Heart left ventricle (tissue), 16 donors: ENCODE data around the gene RNF19B. TPM values are rescaled to one million over a fixed set of nuclear protein-coding genes. Genes with fewer than 3 reads are reported as not detected.
A peak's percentile ranks its signal among the peaks of the same experiment; 100 is the strongest.

Experiments
- ATAC-seq, 4 donors: fragments of 200-7000 bp; cut with Tn5 transposase; one replicate each; pipeline ENCODE4 v1.9.1; 2020 to 2022; ENCODE audit warnings: moderate library complexity in 4 of 4, mild to moderate bottlenecking in 3 of 4, moderate number of reproducible peaks in 1 of 4
- DNase-seq, 5 donors: peaks; one replicate each; pipeline ENCODE4 v3.0.0-alpha.2; 2020
- H3K27ac ChIP-seq, 12 donors: fragments of 200-600 bp; sonication (generic) in 4 of 12; one replicate each; pipeline versions ENCODE4 v1.5.0 to v1.8.0; 2016 to 2022; ENCODE audit warnings: mild to moderate bottlenecking in 2 of 12
- H3K27me3 ChIP-seq, 9 donors: fragments of 200-600 bp; sonication (generic) in 2 of 9; one replicate each; pipeline versions ENCODE4 v1.5.1 to v1.8.0; 2016 to 2022; ENCODE audit warnings: mild to moderate bottlenecking in 3 of 9
- H3K36me3 ChIP-seq, 9 donors: fragments of 200-600 bp; sonication (generic) in 2 of 9; one replicate each; pipeline versions ENCODE4 v1.5.0 to v1.8.0; 2018 to 2022; ENCODE audit warnings: mild to moderate bottlenecking in 2 of 9
- H3K4me1 ChIP-seq, 12 donors: fragments of 200-600 bp; sonication (generic) in 4 of 12; one replicate each; pipeline versions ENCODE4 v1.5.0 to v1.8.0; 2016 to 2022; ENCODE audit warnings: mild to moderate bottlenecking in 3 of 12
- H3K4me3 ChIP-seq, 12 donors: fragments of 200-600 bp; sonication (generic) in 4 of 12; one replicate each; pipeline versions ENCODE4 v1.5.0 to v1.8.0; 2017 to 2022; ENCODE audit warnings: mild to moderate bottlenecking in 9 of 12, moderate library complexity in 4 of 12
- H3K9me3 ChIP-seq, 12 donors: fragments of 200-600 bp; sonication (generic) in 4 of 12; one replicate each; pipeline versions ENCODE4 v1.5.0 to v1.8.0; 2016 to 2022; ENCODE audit warnings: mild to moderate bottlenecking in 1 of 12
- POLR2A ChIP-seq, 2 donors: fragments of 450-650 bp; IDR thresholded peaks; one replicate each; pipeline ENCODE4 v1.6.1; 2017; ENCODE audit warnings: antibody characterized with exemption in 2 of 2, mild to moderate bottlenecking in 2 of 2, moderate library complexity in 2 of 2
- WGBS, 4 donors: extraction: QIAGEN DNeasy Blood & Tissue Kit in 2 of 4; methylation state at CpG; one replicate each; pipeline versions ENCODE4 v1.1.5 to v1.1.7; 2013 to 2018; 5-methylcytosine and 5-hydroxymethylcytosine counted together
- intact Hi-C, 10 donors: fragments of 100-400 bp; cut with DNase I; formaldehyde crosslinking; loops; one replicate each; pipeline versions ENCODE4 v1.11.1 to v1.14.2; 2022
- polyA plus RNA-seq, 2 donors: library from polyadenylated mRNA; stranded (reverse); fragments of 200-250 nt; gene quantifications; one replicate each; pipeline ENCODE4 v1.2.3, GENCODE V29; 2013
- total RNA-seq, 9 donors: library from RNA; depleted of rRNA in 2 of 9; stranded (reverse); fragments of >200 nt in 2 of 9; fragmentation: NEBNext Ultra II Directional in 3 of 9; extraction: Animal tissue kit (Norgen Biotek cat#: 25700) in 3 of 9; gene quantifications; one replicate each; pipeline versions ENCODE4 v1.1.0 to v1.2.4, GENCODE V29; 2016 to 2023
- TF ChIP-seq, protein P1 (sequence below), 12 donors: fragments of 200-600 bp; sonication (generic) in 4 of 12; IDR thresholded peaks; one replicate each; pipeline versions ENCODE4 v1.5.0 to v1.8.0; 2018 to 2022; ENCODE audit warnings: antibody characterized with exemption in 12 of 12, mild to moderate bottlenecking in 5 of 12
- donor health status: ischemic (EF 13 %, LVEDD 7.1; RV severe dilation, severe dysfunction).
- donor health status: healthy with polysubstance abuse.
- donor health status: DM: no; HTN: yes; CAD: no.
- donor health status: DM: no; HTN: no; CAD: no.
- donor health status: ischemic (EF 25% LVEDD 6.9; RV normal size, moderate dysfunction).
- donor health status: ischemic (EF 25% LVEDD 5.7; RV mildly dilated, moderate dysfunction).
- donor health status: healthy.
- donor health status: DM: yes; HTN: yes; CAD: no.
- donor health status: ischemic (EF 35%, LVEDD 5.7; RV mildly dilated, moderate dysfunction).
- donor health status: nonischemic (EF 11% LVEDD 7.7; RV severe dilation, severe dysfunction).
- donor health status: DM: yes; HTN: yes; CAD: no.
- donor health status: PGD.
- donor health status: ischemic (EF 29% LVEDD 5.4; RV normal size, mild dysfunction).
- donor health status: nonischemic (EF 23%, LVEDD 6.1; RV moderate dilation, normal function).

Gene RNF19B
- total and polyA plus RNA-seq, 11 donors: 1.5 to 42.5 (median 15.2) TPM

DNA sequence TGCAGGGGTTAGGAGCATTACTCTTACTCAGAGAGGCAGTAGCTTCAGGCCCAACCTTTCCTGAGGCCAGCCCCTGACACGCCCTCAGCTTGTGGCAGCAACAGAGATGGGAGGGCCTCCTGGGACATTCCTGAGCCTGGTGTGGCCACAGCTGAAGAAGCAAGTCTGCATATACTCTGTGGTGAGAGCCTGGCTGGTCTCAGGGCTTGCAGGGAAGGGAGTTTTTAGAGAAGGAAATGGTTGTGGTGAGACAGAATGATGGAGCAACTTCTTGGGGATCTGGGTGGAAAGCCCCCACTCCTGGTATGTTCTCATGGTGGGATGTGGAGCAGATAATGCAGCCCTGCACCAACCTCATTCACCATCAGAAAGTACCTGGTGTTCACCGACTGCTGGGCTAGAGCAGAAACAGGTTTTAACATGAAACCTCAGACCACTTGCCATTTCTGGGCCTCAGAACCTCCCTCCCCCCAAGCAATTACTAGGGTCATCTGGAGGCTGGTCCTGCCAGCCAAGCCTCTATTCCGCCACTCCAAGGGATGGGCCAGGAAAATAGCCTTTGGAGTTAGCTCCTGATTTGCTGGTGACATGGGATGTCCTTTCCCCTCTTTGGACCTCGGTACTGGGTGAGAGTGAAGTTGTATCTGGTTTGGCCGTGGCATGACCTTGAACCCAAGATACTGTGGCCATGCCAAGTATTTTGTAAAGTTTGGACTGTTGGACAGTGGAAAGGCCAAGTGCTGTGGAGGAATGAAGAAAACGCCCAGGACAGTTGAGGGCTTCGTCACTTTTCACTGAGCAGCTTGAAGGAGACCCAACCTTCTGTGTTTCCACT is 28.1 kb upstream of the RNF19B start:
- ATAC-seq: peak; percentile 55 to 89 (median 76)
- TF ChIP-seq POLR2A (IDR thresholded peaks at IDR 0.05): peak in 1 of 2 donors; percentile 24
- TF ChIP-seq, protein P1, sequence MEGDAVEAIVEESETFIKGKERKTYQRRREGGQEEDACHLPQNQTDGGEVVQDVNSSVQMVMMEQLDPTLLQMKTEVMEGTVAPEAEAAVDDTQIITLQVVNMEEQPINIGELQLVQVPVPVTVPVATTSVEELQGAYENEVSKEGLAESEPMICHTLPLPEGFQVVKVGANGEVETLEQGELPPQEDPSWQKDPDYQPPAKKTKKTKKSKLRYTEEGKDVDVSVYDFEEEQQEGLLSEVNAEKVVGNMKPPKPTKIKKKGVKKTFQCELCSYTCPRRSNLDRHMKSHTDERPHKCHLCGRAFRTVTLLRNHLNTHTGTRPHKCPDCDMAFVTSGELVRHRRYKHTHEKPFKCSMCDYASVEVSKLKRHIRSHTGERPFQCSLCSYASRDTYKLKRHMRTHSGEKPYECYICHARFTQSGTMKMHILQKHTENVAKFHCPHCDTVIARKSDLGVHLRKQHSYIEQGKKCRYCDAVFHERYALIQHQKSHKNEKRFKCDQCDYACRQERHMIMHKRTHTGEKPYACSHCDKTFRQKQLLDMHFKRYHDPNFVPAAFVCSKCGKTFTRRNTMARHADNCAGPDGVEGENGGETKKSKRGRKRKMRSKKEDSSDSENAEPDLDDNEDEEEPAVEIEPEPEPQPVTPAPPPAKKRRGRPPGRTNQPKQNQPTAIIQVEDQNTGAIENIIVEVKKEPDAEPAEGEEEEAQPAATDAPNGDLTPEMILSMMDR (IDR thresholded peaks at IDR 0.05): no peak

DNA sequence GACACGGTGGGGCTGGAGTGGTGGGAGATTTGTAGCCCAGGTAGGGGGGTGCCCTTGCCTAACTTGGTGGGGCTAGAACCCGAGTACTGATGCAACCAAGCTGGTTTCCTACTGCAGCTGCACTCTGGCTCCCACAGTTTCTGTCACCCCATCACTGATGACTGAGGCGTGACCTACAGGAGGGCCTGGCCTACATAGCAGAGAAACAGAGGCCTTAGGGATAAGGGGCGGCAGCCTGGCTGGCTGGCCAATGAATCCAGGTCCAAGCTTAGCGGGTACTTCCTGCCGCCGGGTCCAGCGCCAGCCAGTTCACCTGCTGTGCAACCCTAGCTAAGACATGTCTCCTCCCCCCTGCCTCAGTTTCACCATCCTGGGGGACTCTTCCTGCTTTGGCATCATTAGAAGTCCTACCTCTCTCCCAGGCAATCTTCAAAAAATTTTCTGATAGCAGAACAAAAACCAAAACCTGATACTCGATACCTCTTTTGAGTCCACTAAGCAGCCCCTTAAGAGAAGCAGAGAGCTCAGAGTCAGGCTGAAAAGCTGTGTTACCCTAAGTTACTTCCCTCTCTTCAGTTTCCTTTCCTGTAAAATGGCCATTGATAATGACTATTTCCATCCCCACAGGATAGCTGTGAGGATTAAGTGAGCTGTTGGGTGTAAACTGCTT is 27.3 kb upstream of the RNF19B start:
- intact Hi-C loops: loop anchor here in 1 of 10 donors (10.0 kb wide), 1 partner anchor 47 kb away; no protein-coding TSS in a partner anchor
- TF ChIP-seq POLR2A (IDR thresholded peaks at IDR 0.05): no peak
- TF ChIP-seq, protein P1 (IDR thresholded peaks at IDR 0.05): no peak
- Histone ChIP-seq H3K4me3 (no peak overlapping the region), H3K9me3 (no peaks in the 10 kb centered on the region), H3K36me3 (no peaks in the 10 kb centered on the region), H3K27me3 (no peaks in the 10 kb centered on the region), H3K4me1 (peaks cover 13 to 88% (median 49%) of the 10 kb centered on the region in 12 donors), H3K27ac (peak overlapping the region in 11 of 12 donors; percentile 1 to 92 (median 57))
- DNase-seq: no peak
- ATAC-seq: no peak
- 80 to 88% (median 85%) methylated on average over 9 of the region's 9 CpGs for WGBS, 4 donors

More for the DNA sequence above, 28.1 kb upstream of the RNF19B start:
- Histone ChIP-seq H3K27ac (peak overlapping the region in 11 of 12 donors; percentile 1 to 92 (median 57)), H3K36me3 (no peaks in the 10 kb centered on the region), H3K4me1 (peaks cover 18 to 90% (median 57%) of the 10 kb centered on the region in 12 donors), H3K4me3 (no peak overlapping the region), H3K9me3 (no peaks in the 10 kb centered on the region), H3K27me3 (no peaks in the 10 kb centered on the region)
- intact Hi-C loops: loop anchor here in 1 of 10 donors (10.0 kb wide), 1 partner anchor 48 kb away; no protein-coding TSS in a partner anchor
- WGBS, 4 donors: 59 to 74% (median 67%) methylated on average over 6 to 7 of the region's 7 CpGs
- DNase-seq: peak; percentile 74 to 88 (median 86)

DNA sequence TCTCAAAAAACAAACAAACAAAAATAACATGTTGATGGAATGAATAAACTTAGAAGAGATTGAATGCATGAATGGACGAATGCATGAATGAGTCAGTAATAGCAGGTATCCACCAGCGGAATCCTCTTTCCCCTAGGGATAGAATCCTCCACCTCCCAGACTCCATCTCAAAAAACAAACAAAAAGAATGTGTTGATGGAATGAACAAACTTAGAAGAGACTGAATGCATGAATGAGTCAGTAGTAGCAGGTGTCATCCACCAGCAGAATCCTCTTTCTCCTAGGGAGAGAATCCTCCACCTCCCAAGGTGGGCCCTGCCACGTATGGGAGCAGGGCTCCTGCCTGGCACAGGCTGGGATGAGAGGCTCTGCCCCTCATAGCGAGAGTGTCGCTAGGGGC is 26.8 kb upstream of the RNF19B start:
- Histone ChIP-seq H3K4me1 (peaks cover 13 to 91% (median 46%) of the 10 kb centered on the region in 12 donors), H3K27ac (peak overlapping the region in 8 of 12 donors; percentile 4 to 92 (median 62)), H3K4me3 (no peak overlapping the region), H3K27me3 (no peaks in the 10 kb centered on the region), H3K36me3 (no peaks in the 10 kb centered on the region), H3K9me3 (no peaks in the 10 kb centered on the region)
- TF ChIP-seq, protein P1 (IDR thresholded peaks at IDR 0.05): no peak
- no peak for TF ChIP-seq POLR2A (IDR thresholded peaks at IDR 0.05)
- DNase-seq (no peak), ATAC-seq (no peak)
- intact Hi-C loops: loop anchor here in 1 of 10 donors (10.0 kb wide), 1 partner anchor 47 kb away; no protein-coding TSS in a partner anchor
- WGBS, 4 donors: 86 to 92% (median 91%) methylated on average over 5 of the region's 5 CpGs

DNA sequence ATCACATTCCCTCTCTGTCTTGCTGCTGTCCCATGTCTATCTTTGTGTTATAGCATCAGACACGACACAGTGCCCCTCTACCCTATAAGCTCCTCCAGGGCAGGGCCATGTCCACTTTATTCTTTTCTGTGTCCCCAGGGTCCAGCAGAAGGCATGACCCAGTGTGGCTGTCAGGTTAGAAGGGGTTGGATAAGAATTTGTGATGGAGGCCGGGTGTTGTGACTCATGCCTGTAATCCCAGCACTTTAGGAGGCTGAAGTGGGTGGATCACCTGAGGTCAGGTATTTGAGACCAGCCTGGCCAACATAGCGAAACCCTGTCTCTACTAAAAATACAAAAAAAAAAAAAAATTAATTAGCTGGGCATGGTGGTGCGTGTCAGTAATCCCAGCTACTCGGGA is 26.3 kb upstream of the RNF19B start:
- DNase-seq (no peak), ATAC-seq (no peak)
- H3K4me3 ChIP-seq: no peak overlapping the region
- no peaks in the 10 kb centered on the region for H3K9me3 ChIP-seq
- peaks cover 13 to 96% (median 46%) of the 10 kb centered on the region in 12 donors for H3K4me1 ChIP-seq
- no peaks in the 10 kb centered on the region for H3K27me3 ChIP-seq
- TF ChIP-seq POLR2A (IDR thresholded peaks at IDR 0.05): no peak
- TF ChIP-seq, protein P1 (IDR thresholded peaks at IDR 0.05): no peak
- intact Hi-C loops: loop anchor here in 1 of 10 donors (10.0 kb wide), 1 partner anchor 46 kb away; no protein-coding TSS in a partner anchor
- H3K27ac ChIP-seq: peak overlapping the region in 2 of 12 donors; percentile 64 to 92
- H3K36me3 ChIP-seq: no peaks in the 10 kb centered on the region
- WGBS, 4 donors: 95 to 99% (median 98%) methylated on average over 5 of the region's 5 CpGs
